ENCODE data around the gene WWP2. TPM values are rescaled to one million over a fixed set of nuclear protein-coding genes. Genes with fewer than 3 reads are reported as not detected.

WWP2 gene
- total RNA-seq, 4 donors from 2014 or later: 26.9 to 50.9 (median 43.9) TPM

DNA sequence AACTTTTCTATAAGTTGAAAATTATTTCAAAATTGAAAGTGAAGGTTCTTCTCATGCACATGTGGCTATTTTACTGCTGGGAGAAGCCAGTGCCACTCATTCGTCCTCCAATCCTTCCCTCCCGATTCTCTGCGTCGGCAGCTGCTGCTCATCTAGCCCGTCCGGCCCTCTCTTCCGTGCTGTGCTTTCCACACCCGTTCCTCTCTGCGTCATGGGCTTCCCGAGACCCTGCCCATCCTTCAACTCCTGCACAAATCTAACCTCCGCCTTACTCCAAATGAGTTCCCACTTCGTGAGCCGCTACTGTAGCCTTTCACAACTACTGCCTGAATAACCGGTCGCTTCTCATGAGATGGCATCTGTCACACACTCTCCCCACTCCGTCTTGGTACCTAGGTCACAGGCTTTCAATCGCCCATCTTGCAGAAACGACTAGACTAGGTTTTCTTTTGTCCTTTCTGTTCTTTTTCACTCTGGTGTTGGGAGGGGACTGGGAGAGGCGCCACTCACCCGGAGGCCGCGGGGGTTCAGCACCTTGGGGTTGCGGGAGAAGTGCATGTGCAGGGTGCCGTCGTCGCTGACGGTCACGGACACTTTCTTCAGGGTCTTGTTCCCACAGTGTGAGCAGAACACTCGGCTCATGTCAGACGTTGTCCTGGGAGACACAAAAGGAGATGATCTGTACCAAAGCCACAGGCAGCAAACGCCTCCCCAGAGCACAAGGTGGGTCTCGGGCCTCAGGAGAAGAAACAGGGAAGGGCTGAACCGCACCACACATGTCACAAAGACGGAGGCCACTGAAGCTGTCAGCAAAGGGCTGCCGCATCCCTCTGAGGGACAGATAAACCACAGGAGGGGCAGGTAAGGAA, 17.5 kb upstream of the WWP2 start:
- H3K4me3 ChIP-seq (ENCODE audit: low read depth, poor library complexity, severe bottlenecking): no peak overlapping the region
- WGBS, 2 donors: 95 to 96% methylated on average over 35 of the region's 35 CpGs
- TF ChIP-seq POLR2A (IDR thresholded peaks at IDR 0.05): no peak
- TF ChIP-seq, protein P1, sequence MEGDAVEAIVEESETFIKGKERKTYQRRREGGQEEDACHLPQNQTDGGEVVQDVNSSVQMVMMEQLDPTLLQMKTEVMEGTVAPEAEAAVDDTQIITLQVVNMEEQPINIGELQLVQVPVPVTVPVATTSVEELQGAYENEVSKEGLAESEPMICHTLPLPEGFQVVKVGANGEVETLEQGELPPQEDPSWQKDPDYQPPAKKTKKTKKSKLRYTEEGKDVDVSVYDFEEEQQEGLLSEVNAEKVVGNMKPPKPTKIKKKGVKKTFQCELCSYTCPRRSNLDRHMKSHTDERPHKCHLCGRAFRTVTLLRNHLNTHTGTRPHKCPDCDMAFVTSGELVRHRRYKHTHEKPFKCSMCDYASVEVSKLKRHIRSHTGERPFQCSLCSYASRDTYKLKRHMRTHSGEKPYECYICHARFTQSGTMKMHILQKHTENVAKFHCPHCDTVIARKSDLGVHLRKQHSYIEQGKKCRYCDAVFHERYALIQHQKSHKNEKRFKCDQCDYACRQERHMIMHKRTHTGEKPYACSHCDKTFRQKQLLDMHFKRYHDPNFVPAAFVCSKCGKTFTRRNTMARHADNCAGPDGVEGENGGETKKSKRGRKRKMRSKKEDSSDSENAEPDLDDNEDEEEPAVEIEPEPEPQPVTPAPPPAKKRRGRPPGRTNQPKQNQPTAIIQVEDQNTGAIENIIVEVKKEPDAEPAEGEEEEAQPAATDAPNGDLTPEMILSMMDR (IDR thresholded peaks at IDR 0.05): no peak
- intact Hi-C loops (cut with DNase I; ENCODE audit: low total_unique reads): no loop called here
- no peak for DNase-seq (ENCODE audit: low spot score in 2 of 2)

DNA sequence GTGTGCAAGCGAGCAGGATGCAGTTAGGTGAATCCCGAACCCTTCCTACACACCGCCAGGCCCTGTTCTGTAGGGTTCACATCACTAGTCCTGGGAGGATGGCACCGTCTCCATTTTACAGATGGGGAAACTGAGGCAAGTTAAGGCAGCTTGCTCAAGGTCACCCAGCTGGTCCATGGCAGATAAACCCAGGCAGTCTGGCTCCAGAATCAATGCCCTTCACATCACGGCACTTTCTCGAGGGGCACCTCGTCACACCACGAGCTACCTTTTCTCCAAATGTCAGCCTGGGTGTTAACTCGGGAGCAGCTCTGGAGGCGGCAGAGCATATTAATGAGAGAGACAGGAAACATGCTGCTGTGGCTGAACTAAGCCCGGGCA, 16.9 kb upstream of the WWP2 start:
- WGBS, 2 donors: 94 to 95% methylated on average over 11 of the region's 11 CpGs
- intact Hi-C loops (cut with DNase I; ENCODE audit: low total_unique reads): no loop called here
- TF ChIP-seq, protein P1 (IDR thresholded peaks at IDR 0.05): no peak
- no peak for TF ChIP-seq POLR2A (IDR thresholded peaks at IDR 0.05)
- DNase-seq (ENCODE audit: low spot score in 2 of 2): no peak
- no peak overlapping the region for H3K4me3 ChIP-seq (ENCODE audit: low read depth, poor library complexity, severe bottlenecking)

DNA sequence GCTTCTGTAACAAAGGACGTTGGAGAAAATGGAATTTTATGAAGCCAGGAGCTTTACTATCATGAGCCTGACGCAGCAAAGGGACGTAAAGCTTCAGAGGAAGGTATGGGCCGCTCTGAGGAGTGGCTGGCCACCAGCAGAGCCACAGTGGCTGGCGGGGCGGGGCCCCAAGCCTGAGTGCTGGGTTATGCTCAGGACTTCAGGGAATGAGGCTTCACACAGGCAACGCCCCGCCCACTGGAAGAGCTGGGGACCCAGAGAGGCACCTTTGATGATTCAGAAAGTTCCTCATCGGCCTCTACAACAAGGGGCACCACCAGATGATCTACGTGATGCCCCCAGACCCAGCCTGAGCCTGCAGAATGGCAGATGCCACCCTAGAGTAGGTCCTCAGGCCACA, 16.2 kb upstream of the WWP2 start:
- no peak overlapping the region for H3K4me3 ChIP-seq (ENCODE audit: low read depth, poor library complexity, severe bottlenecking)
- intact Hi-C loops (cut with DNase I; ENCODE audit: low total_unique reads): no loop called here
- no peak for TF ChIP-seq POLR2A (IDR thresholded peaks at IDR 0.05)
- TF ChIP-seq, protein P1 (IDR thresholded peaks at IDR 0.05): no peak
- 85 to 97% methylated on average over 8 to 9 of the region's 10 CpGs for WGBS, 2 donors
- no peak for DNase-seq (ENCODE audit: low spot score in 2 of 2)

DNA sequence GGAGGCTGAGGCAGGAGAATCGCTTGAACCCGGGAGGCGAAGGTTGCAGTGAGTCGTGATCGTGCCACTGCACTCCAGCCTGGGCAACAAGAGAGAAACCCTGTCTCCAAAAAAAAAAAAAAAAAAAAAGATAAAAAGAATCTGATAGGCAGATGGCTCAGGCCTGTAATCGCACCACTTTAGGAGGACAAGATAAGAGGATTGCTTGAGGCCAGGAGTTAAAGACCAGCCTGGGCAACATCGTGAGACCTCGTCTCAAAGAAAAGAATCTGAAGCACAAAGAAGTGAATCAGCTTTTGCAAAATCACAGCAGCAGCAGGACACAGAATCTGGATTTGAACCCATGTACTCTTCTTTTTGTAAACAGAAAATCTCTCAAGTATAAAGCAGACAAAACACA, 15.0 kb upstream of the WWP2 start:
- 90 to 92% methylated on average over 8 of the region's 8 CpGs for WGBS, 2 donors
- H3K4me3 ChIP-seq (ENCODE audit: low read depth, poor library complexity, severe bottlenecking): no peak overlapping the region
- intact Hi-C loops (cut with DNase I; ENCODE audit: low total_unique reads): no loop called here
- DNase-seq (ENCODE audit: low spot score in 2 of 2): no peak
- no peak for TF ChIP-seq POLR2A (IDR thresholded peaks at IDR 0.05)
- TF ChIP-seq, protein P1 (IDR thresholded peaks at IDR 0.05): no peak

DNA sequence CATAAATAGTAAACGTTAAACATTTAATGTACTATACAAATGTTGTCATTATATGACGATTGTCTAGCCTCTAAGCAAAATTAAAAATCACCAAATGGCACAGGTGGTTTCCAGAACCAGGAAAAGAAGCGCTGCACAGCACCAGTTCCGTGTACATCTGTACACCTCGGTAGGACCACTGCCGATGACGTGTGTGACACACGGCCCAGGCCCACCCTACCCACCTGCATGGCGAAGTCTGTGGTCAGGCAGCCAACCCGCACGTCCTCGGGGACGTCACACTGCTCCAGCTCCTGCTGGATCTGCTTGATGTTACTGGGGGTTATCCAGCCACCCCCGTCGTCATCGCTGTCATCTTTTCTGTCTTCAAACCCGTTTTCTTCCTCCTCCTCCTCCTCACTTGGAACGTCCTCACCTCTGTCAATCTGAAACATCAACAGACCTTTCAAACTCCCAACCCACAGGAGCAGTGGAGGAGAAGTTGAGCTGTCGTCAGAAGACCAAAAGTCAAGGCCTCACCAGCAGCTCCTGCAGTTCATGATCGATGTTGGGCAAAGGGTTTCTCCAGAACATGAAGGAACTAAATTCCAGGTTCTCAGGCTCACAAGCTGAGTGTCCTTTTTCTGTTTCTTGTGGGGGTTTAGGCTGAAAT, 13.3 kb upstream of the WWP2 start:
- H3K4me3 ChIP-seq (ENCODE audit: low read depth, poor library complexity, severe bottlenecking): no peak overlapping the region
- intact Hi-C loops (cut with DNase I; ENCODE audit: low total_unique reads): no loop called here
- TF ChIP-seq, protein P1 (IDR thresholded peaks at IDR 0.05): no peak
- no peak for TF ChIP-seq POLR2A (IDR thresholded peaks at IDR 0.05)
- WGBS, 2 donors: 87 to 88% methylated on average over 20 of the region's 20 CpGs
- DNase-seq (ENCODE audit: low spot score in 2 of 2): no peak
